ENCODE results near the gene PRAF2.

Gene PRAF2

DNA sequence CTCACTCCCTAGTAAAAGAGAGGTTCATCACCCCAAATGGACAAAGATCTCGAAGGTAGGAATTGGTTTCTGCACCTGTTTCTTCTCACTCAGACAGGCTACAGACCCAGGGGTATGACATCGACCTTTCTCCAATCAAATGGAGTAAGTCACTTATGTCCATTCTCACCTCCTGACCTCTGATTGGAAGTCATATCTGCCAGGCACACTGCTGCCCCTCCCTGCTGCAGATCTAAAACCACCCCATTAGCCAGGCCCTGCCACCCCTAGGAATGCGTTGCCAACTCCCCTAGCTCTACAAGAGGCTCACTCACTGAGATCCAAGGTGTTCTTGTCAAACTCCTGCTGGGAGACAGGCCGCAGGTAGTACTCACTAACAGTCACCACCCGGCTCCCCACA is 42.9 kb upstream of the PRAF2 start:
- Histone ChIP-seq H3K9ac (ENCODE audit: low read length) (no peak overlapping the region), H3K18ac (ENCODE audit: low read depth in 1 of 2, low read length in 2 of 2) (no peak overlapping the region), H4K91ac (ENCODE audit: low read length) (no peak overlapping the region), H2BK15ac (ENCODE audit: low read depth, poor library complexity, severe bottlenecking) (no peak overlapping the region), H3K14ac (ENCODE audit: low read length in 2 of 2) (no peak overlapping the region), H3K4ac (ENCODE audit: low read depth in 1 of 2, low read length in 2 of 2) (no peak overlapping the region), H3K27ac (ENCODE audit: low read length, poor library complexity, severe bottlenecking) (no peak overlapping the region), H3K27me3 (ENCODE audit: control insufficient read depth in 1 of 2, insufficient read depth in 1 of 2, low read length in 2 of 2) (peaks cover 0 to 10% of the 10 kb centered on the region in 2 experiments), H2AK5ac (ENCODE audit: low read length, severe bottlenecking) (no peak overlapping the region), H2BK120ac (ENCODE audit: low read depth, low read length) (no peak overlapping the region), H3K4me3 (ENCODE audit: insufficient read depth in 1 of 2, low read depth in 1 of 2, low read length in 2 of 2) (no peak overlapping the region), H3K4me2 (ENCODE audit: low read length, poor library complexity, severe bottlenecking) (no peak overlapping the region), H3K36me3 (ENCODE audit: control insufficient read depth in 1 of 2, insufficient read depth in 2 of 2, low read depth in 1 of 2, low read length in 2 of 2) (peaks cover 52 to 63% of the 10 kb centered on the region in 2 experiments), H2BK12ac (ENCODE audit: low read length in 2 of 2) (no peak overlapping the region), H3K23ac (ENCODE audit: low read length in 2 of 2) (no peak overlapping the region), H2AFZ (ENCODE audit: low read depth, low read length) (no peak overlapping the region), H3K9me3 (ENCODE audit: control insufficient read depth, low read length) (no peaks in the 10 kb centered on the region), H2BK5ac (ENCODE audit: low read depth, low read length, poor library complexity, severe bottlenecking) (no peak overlapping the region), H3K4me1 (ENCODE audit: control insufficient read depth, insufficient read depth, low read depth, low read length) (no peaks in the 10 kb centered on the region), H3K79me1 (replicated peaks; ENCODE audit: low read length, poor library complexity, severe bottlenecking) (peaks cover 10% of the 10 kb centered on the region), H4K8ac (ENCODE audit: low read length) (no peak overlapping the region)
- no peak for DNase-seq
- WGBS, result 97% methylated on average over 3 of the region's 5 CpGs

DNA sequence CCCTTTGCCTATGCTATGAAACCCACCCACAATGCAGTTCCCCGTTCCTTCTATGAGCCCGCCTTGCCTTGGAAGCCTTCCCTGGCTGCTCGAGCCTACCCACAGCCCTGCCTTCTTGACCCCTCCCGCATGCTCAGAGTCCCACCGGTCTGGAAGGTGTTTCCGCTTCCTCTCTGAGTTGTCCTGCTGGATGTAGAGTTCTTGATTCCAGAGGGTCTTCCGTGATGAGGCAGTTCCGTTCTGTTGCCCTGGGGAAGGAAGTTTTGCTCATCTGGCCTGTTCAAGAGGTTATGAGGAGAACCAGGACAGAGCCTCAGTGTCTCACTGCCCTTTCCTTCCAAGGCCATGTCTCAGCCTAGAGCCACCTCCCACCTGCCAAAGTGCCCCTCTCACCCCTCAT is 42.3 kb upstream of the PRAF2 start:
- 87% methylated on average over 3 of the region's 8 CpGs for WGBS
- Histone ChIP-seq H3K27ac (ENCODE audit: low read length, poor library complexity, severe bottlenecking) (no peak overlapping the region), H3K79me1 (replicated peaks; ENCODE audit: low read length, poor library complexity, severe bottlenecking) (peaks cover 10% of the 10 kb centered on the region), H3K36me3 (ENCODE audit: control insufficient read depth in 1 of 2, insufficient read depth in 2 of 2, low read depth in 1 of 2, low read length in 2 of 2) (peaks cover 52 to 60% of the 10 kb centered on the region in 2 experiments), H3K14ac (ENCODE audit: low read length in 2 of 2) (no peak overlapping the region), H3K9me3 (ENCODE audit: control insufficient read depth, low read length) (no peaks in the 10 kb centered on the region), H2BK15ac (ENCODE audit: low read depth, poor library complexity, severe bottlenecking) (no peak overlapping the region), H4K91ac (ENCODE audit: low read length) (no peak overlapping the region), H3K27me3 (ENCODE audit: control insufficient read depth in 1 of 2, insufficient read depth in 1 of 2, low read length in 2 of 2) (peaks cover 0 to 5% of the 10 kb centered on the region in 2 experiments), H4K8ac (ENCODE audit: low read length) (no peak overlapping the region), H3K4me2 (ENCODE audit: low read length, poor library complexity, severe bottlenecking) (no peak overlapping the region), H3K23ac (ENCODE audit: low read length in 2 of 2) (no peak overlapping the region), H3K4me3 (ENCODE audit: insufficient read depth in 1 of 2, low read depth in 1 of 2, low read length in 2 of 2) (no peak overlapping the region), H2BK12ac (ENCODE audit: low read length in 2 of 2) (no peak overlapping the region), H2BK120ac (ENCODE audit: low read depth, low read length) (no peak overlapping the region), H3K4me1 (ENCODE audit: control insufficient read depth, insufficient read depth, low read depth, low read length) (no peaks in the 10 kb centered on the region), H3K18ac (ENCODE audit: low read depth in 1 of 2, low read length in 2 of 2) (no peak overlapping the region), H2AK5ac (ENCODE audit: low read length, severe bottlenecking) (no peak overlapping the region), H2BK5ac (ENCODE audit: low read depth, low read length, poor library complexity, severe bottlenecking) (no peak overlapping the region), H3K4ac (ENCODE audit: low read depth in 1 of 2, low read length in 2 of 2) (no peak overlapping the region), H3K9ac (ENCODE audit: low read length) (no peak overlapping the region), H2AFZ (ENCODE audit: low read depth, low read length) (no peak overlapping the region)
- DNase-seq, result no peak

DNA sequence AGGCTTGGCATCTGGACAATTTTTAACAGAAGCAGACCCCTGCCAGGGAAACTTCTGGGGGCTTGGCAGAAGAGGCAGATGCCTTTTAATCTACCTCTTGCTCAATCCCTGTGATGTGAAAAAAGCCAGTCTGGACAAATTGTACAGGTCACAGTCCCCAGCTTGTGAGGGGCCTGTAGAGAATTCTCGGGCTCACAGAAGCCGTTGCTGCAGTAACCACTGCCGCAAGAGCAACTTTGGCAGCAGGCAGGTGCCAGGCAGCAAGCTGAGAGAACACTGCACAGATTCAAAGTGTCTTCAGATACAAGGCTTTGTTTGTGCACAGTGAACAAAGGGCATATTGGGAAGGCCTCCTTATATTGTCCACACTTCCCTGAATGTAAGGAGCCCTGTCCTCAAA is 38.0 kb upstream of the PRAF2 start:
- no peak overlapping the region for H2BK15ac ChIP-seq (ENCODE audit: low read depth, poor library complexity, severe bottlenecking)
- H3K4me3 ChIP-seq (ENCODE audit: insufficient read depth in 1 of 2, low read depth in 1 of 2, low read length in 2 of 2), result no peak overlapping the region
- H3K4me1 ChIP-seq (ENCODE audit: control insufficient read depth, insufficient read depth, low read depth, low read length), result no peaks in the 10 kb centered on the region
- WGBS, result 100% methylated on average over 3 of the region's 3 CpGs
- no peaks in the 10 kb centered on the region for H3K79me1 ChIP-seq (replicated peaks; ENCODE audit: low read length, poor library complexity, severe bottlenecking)
- no peak overlapping the region for H2BK5ac ChIP-seq (ENCODE audit: low read depth, low read length, poor library complexity, severe bottlenecking)
- no peak overlapping the region for H3K23ac ChIP-seq (ENCODE audit: low read length in 2 of 2)
- no peak for DNase-seq
- H2AK5ac ChIP-seq (ENCODE audit: low read length, severe bottlenecking), result no peak overlapping the region
- no peak overlapping the region for H3K14ac ChIP-seq (ENCODE audit: low read length in 2 of 2)
- H3K4me2 ChIP-seq (ENCODE audit: low read length, poor library complexity, severe bottlenecking), result no peak overlapping the region
- H3K4ac ChIP-seq (ENCODE audit: low read depth in 1 of 2, low read length in 2 of 2), result no peak overlapping the region
- H4K91ac ChIP-seq (ENCODE audit: low read length), result no peak overlapping the region
- no peak overlapping the region for H3K27ac ChIP-seq (ENCODE audit: low read length, poor library complexity, severe bottlenecking)
- no peak overlapping the region for H2BK120ac ChIP-seq (ENCODE audit: low read depth, low read length)
- H3K9ac ChIP-seq (ENCODE audit: low read length), result no peak overlapping the region
- peaks cover 43 to 49% of the 10 kb centered on the region in 2 experiments for H3K36me3 ChIP-seq (ENCODE audit: control insufficient read depth in 1 of 2, insufficient read depth in 2 of 2, low read depth in 1 of 2, low read length in 2 of 2)
- H4K8ac ChIP-seq (ENCODE audit: low read length), result no peak overlapping the region
- no peak overlapping the region for H3K18ac ChIP-seq (ENCODE audit: low read depth in 1 of 2, low read length in 2 of 2)
- no peaks in the 10 kb centered on the region for H3K9me3 ChIP-seq (ENCODE audit: control insufficient read depth, low read length)
- peaks cover 0 to 4% of the 10 kb centered on the region in 2 experiments for H3K27me3 ChIP-seq (ENCODE audit: control insufficient read depth in 1 of 2, insufficient read depth in 1 of 2, low read length in 2 of 2)
- no peak overlapping the region for H2AFZ ChIP-seq (ENCODE audit: low read depth, low read length)
- H2BK12ac ChIP-seq (ENCODE audit: low read length in 2 of 2), result no peak overlapping the region

DNA sequence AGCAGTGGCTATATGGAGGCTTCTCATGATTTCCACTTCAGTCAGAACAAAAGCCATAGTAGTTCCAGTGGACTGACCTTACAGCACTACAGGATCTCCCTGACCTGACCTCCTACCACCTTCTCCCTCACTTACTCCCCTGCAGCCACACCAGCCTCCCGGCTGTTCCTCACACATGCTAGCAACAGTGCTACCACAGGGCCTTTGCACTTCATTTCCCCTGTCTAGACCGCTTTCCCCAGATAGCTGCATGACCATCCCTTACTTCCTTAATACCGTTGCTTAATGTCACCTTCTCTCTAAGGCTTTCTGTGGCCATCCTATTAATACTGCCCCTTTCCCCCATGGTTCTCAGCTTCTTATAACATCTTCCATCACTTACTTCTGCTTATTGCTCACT is 36.6 kb upstream of the PRAF2 start:
- no peaks in the 10 kb centered on the region for H3K9me3 ChIP-seq (ENCODE audit: control insufficient read depth, low read length)
- no peak overlapping the region for H3K9ac ChIP-seq (ENCODE audit: low read length)
- H4K8ac ChIP-seq (ENCODE audit: low read length), result no peak overlapping the region
- no peak overlapping the region for H3K4me2 ChIP-seq (ENCODE audit: low read length, poor library complexity, severe bottlenecking)
- no peak overlapping the region for H3K18ac ChIP-seq (ENCODE audit: low read depth in 1 of 2, low read length in 2 of 2)
- no peak overlapping the region for H2BK15ac ChIP-seq (ENCODE audit: low read depth, poor library complexity, severe bottlenecking)
- no peak overlapping the region for H3K14ac ChIP-seq (ENCODE audit: low read length in 2 of 2)
- no peaks in the 10 kb centered on the region for H3K4me1 ChIP-seq (ENCODE audit: control insufficient read depth, insufficient read depth, low read depth, low read length)
- peaks cover 36% of the 10 kb centered on the region in 2 experiments for H3K36me3 ChIP-seq (ENCODE audit: control insufficient read depth in 1 of 2, insufficient read depth in 2 of 2, low read depth in 1 of 2, low read length in 2 of 2)
- no peaks in the 10 kb centered on the region for H3K79me1 ChIP-seq (replicated peaks; ENCODE audit: low read length, poor library complexity, severe bottlenecking)
- H3K27me3 ChIP-seq (ENCODE audit: control insufficient read depth in 1 of 2, insufficient read depth in 1 of 2, low read length in 2 of 2), result peaks cover 0 to 4% of the 10 kb centered on the region in 2 experiments
- H2AFZ ChIP-seq (ENCODE audit: low read depth, low read length), result no peak overlapping the region
- no peak overlapping the region for H2BK120ac ChIP-seq (ENCODE audit: low read depth, low read length)
- H2BK5ac ChIP-seq (ENCODE audit: low read depth, low read length, poor library complexity, severe bottlenecking), result no peak overlapping the region
- H3K4me3 ChIP-seq (ENCODE audit: insufficient read depth in 1 of 2, low read depth in 1 of 2, low read length in 2 of 2), result no peak overlapping the region
- no peak overlapping the region for H4K91ac ChIP-seq (ENCODE audit: low read length)
- no peak overlapping the region for H3K23ac ChIP-seq (ENCODE audit: low read length in 2 of 2)
- H3K27ac ChIP-seq (ENCODE audit: low read length, poor library complexity, severe bottlenecking), result no peak overlapping the region
- no peak overlapping the region for H3K4ac ChIP-seq (ENCODE audit: low read depth in 1 of 2, low read length in 2 of 2)
- H2AK5ac ChIP-seq (ENCODE audit: low read length, severe bottlenecking), result no peak overlapping the region
- WGBS, result 97% methylated on average over 3 of the region's 3 CpGs
- no peak for DNase-seq
- H2BK12ac ChIP-seq (ENCODE audit: low read length in 2 of 2), result no peak overlapping the region

Data from mesenchymal stem cell (in vitro differentiated cells and primary cell).